H7 (cell line): ENCODE measurements around the gene RPL21. TPM values are rescaled to one million over a fixed set of nuclear protein-coding genes. Genes with fewer than 3 reads are reported as not detected.
"Not testable (repeated sequence)": the region's sequence is repeated elsewhere in the genome, so short reads cannot be mapped to it uniquely, and the experiment has no call there.

Experiments used
- DNase-seq: peaks from one replicate; pipeline ENCODE4 v3.0.0; 2012
- H3K27me3 ChIP-seq: 2 replicates; pipeline ENCODE4 v1.6.0; 2011; ENCODE audit warnings: mild to moderate bottlenecking, low read length; ENCODE audit not compliant: control insufficient read depth, insufficient read depth
- H3K36me3 ChIP-seq: replicated peaks from 2 replicates; pipeline ENCODE4 v1.5.1; 2011; ENCODE audit warnings: low read length; ENCODE audit not compliant: control insufficient read depth, insufficient read depth
- H3K4me3 ChIP-seq: 2 replicates; pipeline ENCODE4 v1.5.1; 2011; ENCODE audit warnings: low read depth, mild to moderate bottlenecking, control low read depth, low read length, moderate library complexity; ENCODE audit not compliant: insufficient read depth
- total RNA-seq: library from RNA; depleted of rRNA; stranded (reverse); fragments of >200 nt; shearing (Covaris generic); gene quantifications from 2 replicates; pipeline ENCODE4 v1.2.3, GENCODE V29; 2014

The RPL21 gene
- total RNA-seq, 1 experiment from 2014 or later = 1,511 TPM

DNA sequence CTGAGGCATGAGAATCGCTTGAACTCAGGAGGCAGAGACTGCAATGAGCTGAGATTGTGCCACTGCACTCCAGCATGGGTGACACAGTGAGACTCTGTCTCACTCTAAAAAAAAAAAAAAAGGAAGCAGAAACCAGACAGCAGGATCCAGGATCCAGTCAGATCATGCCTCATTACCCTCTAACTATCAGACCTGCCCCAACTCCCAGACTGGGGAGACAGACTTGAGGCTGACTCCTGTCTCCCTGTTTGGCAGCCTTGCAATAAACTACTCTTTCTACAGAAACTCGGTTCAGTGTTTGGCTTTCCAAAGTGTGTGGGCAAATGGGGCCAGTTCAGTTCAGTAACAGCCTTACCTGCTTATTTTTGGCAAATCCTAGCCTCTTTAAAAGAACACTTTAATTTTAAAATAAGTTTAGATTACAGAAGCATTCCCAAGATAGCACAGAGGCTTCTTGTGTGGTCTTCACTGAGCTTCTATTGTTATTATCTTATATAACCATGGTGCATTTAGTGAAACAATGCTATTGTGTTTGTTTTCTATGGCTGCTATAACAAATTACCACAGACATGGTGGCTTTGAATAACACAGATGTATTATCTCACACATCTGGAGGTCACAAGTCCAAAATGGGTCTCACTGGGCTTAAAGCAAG lies 37.8 kb downstream of the RPL21 start:
- H3K36me3 ChIP-seq = no peaks in the 10 kb centered on the region
- no peak overlapping the region for H3K4me3 ChIP-seq
- no peaks in the 10 kb centered on the region for H3K27me3 ChIP-seq
- no peak for DNase-seq

DNA sequence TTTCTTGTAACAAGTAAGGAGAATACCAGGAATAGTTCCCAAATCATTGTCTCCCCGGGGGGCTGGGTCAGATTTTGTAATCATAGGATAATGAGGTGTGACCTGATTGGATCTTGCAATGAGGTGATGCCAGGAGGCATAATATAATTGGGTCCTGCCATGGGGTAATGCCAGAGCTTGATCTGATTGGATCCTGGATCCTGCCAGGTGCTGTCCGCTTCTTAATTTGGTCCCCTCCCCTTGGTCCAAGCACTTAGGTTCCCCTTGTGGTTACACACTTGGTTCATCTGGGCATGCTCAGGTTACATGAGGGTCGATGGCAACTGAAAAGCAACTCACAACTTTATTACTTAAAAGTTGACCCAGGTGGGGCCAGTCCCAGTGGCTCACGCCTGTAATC lies 39.4 kb downstream of the RPL21 start:
- Histone ChIP-seq H3K27me3 (no peaks in the 10 kb centered on the region), H3K36me3 (no peaks in the 10 kb centered on the region), H3K4me3 (no peak overlapping the region)
- no peak for DNase-seq

DNA sequence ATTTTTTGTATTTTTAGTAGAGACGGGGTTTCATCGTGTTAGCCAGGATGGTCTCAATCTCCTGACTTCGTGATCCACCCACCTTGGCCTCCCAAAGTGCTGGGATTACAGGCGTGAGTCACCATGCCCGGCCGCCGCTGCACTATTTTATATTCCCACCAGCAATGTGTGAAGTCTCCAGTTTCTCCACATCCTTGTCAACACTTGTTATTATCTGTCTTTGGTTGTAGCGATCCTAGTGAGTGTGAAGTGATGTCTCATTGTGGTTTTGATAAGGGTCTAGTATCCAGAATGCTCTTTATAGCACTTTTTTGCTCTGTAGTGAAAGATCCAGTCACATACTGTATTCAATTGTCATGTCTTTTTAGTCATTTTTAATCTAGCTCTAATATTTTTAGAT lies 40.6 kb downstream of the RPL21 start:
- not testable (repeated sequence) for DNase-seq, H3K36me3 ChIP-seq, H3K27me3 ChIP-seq, H3K4me3 ChIP-seq

DNA sequence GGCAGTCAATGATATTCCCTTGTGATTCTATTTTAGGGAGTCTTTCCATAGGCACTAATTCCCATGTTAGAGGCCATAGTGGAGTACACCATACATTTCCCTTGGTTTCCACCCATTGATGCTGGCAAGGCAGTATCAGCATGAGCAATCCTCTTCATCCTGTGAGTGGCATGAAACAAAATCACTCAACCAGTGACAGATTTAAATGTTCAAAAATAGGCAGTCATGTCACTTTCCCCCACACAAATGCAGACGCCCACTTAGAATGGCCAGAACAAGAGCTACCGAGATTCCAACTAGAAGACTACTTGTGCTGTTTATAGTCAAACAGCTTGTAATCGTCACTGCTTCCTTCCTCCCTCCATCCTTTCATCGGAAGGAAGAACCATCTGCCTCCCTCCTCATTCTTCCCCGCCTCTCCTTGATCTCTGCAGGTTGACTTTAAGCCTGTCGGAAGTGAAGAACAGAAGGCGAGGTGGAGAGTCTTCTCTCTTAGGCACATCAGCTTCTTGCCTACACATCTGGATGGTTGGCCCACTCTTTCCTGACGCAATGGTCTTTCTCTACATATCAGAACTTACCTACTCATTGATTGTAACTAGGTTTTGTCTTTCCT lies 41.8 kb downstream of the RPL21 start:
- no peak for DNase-seq
- no peaks in the 10 kb centered on the region for H3K27me3 ChIP-seq
- no peaks in the 10 kb centered on the region for H3K36me3 ChIP-seq
- H3K4me3 ChIP-seq = no peak overlapping the region

DNA sequence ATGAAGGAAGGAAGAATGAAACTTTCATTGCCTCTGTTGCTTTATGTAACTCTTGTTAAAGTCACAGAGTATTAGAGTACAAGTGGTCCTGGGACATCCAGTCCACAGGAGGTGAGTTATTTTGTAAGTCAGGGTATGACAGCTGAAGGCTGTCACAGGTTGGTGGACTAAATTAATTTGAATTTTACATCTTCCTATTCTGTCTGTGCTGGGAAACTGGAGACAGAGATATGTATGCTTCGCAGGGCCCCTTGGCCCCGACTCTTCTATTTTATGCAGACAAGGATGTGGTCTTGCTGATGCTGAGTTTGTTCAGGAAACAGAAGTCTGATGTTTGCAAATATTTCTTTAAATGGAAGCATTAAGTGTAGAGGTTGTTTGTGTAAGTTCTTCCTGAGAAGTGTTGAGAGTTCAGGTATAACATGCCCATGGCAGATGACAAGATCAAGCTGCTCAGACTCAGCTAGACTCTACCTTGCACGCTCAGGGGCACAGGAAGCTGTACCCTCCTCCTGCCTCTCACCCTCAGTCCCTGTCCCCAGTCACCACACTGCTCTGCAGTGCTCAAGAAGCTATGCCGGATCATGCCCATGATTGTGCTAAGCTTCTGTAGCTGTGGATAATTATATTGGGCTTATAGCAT lies 42.6 kb downstream of the RPL21 start:
- no peak for DNase-seq
- H3K27me3 ChIP-seq = no peaks in the 10 kb centered on the region
- H3K4me3 ChIP-seq = no peak overlapping the region
- H3K36me3 ChIP-seq = no peaks in the 10 kb centered on the region

DNA sequence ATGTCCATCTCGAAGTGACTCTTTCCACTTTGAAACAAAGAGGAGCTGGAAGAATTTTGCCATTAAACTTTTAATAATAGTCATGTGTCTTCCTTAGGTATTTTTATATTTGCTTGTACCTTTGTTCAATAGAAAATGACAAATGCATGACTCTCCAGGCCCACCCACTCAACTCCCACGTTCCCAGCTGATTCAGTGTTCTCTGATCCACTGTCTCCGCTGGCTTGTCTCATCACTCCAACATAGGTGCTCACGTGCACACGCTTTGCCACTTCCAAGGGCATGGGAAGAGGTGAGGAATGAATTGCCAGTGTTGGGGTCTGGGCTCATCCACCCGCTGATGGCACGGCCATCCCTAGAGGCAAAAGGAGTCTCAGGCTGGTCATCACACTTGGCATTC lies 43.7 kb downstream of the RPL21 start:
- Histone ChIP-seq H3K4me3 (no peak overlapping the region), H3K36me3 (no peaks in the 10 kb centered on the region), H3K27me3 (no peaks in the 10 kb centered on the region)
- no peak for DNase-seq

DNA sequence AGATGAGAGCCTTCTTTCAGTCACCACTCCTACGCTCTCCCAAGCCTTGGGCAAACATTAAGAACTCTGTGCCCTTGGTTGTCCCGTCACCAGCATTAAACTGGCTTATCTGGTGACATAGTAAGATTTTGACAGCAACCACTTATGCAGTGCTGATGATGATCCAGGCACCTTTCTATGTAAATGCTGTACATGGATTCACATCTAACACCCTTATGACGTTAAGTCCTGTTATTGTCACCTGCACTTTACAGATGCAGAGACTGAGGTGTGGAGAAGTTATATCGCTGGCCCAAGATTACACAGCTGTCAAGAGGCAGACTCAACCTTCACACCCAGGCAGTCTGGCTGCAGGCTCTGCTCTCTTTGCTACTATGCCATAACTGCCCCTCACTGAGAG lies 44.3 kb downstream of the RPL21 start:
- H3K27me3 ChIP-seq = no peaks in the 10 kb centered on the region
- H3K4me3 ChIP-seq = no peak overlapping the region
- DNase-seq = no peak
- H3K36me3 ChIP-seq = no peaks in the 10 kb centered on the region

DNA sequence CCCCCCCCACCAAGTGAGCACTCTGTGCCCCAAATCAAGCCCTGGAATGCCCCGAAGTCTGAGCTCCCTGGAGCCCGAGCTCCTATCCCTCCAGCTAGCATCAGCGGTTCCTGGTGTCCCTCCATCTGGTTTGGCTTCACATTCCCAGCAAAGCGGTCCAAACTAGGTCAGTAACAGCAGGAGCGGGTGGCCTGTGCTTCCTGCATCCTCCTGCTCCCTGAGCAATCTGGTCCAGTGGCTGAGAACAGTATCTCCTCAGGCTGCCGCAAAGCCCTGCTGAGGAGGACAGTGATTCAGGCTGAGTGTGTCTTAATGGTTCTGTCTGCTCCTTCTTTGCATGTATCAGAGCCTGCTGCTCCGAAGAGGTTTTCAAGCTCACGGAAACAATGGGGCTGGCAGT lies 45.1 kb downstream of the RPL21 start:
- DNase-seq = no peak
- H3K27me3 ChIP-seq = no peaks in the 10 kb centered on the region
- no peak overlapping the region for H3K4me3 ChIP-seq
- no peaks in the 10 kb centered on the region for H3K36me3 ChIP-seq

DNA sequence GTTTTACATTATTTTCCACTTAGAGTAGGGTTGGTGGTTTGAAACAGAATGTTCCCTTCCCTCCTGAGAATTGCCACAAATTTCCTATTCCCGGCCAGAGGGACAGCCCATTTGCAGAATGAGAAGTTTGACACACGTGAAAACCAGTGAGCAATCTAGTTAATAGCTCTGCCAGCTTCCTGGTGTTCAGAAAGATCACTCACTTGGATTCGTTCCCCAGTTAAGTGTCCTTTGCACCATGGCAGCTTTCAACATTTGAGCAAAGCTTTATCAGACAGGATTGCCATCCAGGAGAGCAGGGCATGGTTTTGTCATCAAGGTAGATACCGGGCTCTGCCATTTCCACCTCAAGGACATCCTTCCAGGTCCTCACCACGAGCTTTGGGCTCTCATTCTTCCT lies 47.5 kb downstream of the RPL21 start:
- Histone ChIP-seq H3K27me3 (no peaks in the 10 kb centered on the region), H3K4me3 (no peak overlapping the region), H3K36me3 (no peaks in the 10 kb centered on the region)
- DNase-seq = no peak

DNA sequence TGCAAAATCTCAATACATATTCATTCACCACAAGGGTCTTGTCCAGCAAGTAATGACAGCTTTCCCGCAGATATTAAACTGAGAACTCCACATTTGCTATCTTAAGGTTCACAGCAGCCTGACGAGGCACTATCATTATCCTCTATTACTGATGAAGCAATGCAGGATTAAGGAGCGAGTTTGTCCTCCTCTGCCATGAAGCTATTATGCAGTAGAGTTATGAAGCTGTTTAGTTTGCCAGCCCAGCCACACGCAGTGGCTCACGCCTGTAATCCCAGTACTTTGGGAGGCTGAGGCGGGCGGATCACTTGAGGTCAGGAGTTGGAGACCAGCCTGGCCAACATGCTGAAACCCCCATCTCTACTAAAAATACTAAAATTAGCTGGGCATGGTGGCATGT lies 49.0 kb downstream of the RPL21 start:
- not testable (repeated sequence) for DNase-seq, H3K4me3 ChIP-seq, H3K27me3 ChIP-seq, H3K36me3 ChIP-seq

DNA sequence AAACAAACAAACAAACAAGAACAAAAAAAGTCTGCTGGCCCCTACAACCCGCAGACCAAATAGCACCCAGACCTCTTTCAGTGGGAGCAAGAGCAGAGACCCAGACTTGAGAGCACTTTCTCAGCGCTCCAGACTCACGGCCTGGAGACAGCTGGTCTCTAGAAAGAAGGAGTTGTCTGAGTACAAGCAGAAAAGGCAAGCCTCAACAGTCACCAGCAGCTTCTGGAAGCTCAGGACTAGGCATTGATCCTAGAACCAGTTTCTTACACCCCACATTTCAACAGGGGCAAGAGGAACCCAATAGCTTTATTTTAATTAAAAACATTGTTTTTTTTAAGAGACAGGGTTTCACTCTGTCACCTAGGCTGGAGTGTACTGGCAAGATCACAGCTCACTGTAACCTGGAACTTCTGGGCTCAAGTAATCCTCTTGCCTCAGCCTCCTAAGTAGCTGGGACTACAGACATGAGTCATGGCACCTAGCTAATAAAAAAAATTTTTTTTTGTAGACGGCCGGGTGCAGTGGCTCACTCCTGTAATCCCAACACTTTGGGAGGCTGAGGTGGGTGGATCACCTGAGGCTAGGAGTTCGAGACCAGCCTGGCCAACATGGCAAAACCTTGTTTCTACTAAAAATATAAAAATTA lies 49.7 kb downstream of the RPL21 start:
- Histone ChIP-seq H3K36me3 (no peaks in the 10 kb centered on the region), H3K4me3 (no peak overlapping the region), H3K27me3 (no peaks in the 10 kb centered on the region)
- no peak for DNase-seq

DNA sequence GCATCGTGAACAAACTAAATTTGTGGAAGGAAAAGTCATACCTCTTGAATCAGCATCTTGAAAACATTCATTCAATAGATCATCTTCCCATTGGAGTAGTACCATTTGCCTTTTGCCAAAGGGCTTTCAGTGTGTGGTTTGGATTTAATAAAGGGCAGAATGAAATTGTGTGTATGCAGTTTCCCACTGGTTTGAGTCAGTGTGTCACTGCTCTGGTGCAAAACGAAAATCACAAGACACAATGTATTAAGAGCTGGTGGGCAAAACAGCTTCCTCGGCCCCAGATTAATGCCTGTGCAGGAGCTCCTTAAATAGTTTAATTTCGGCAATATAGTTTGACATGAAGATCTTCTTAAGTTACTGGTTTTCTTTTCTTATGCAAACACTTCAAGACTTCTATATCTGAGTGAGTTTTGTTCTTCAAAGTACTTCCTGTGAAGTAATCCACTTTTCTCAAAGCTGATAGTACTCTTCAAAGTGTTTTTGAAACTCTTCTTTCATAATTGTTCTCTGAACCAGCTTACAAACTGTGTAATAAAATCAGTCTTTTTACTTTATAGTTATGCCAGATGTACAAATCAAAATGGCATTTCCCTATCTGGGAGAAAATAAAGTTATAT lies 51.4 kb downstream of the RPL21 start:
- DNase-seq = no peak
- Histone ChIP-seq H3K27me3 (no peaks in the 10 kb centered on the region), H3K36me3 (no peaks in the 10 kb centered on the region), H3K4me3 (no peak overlapping the region)

DNA sequence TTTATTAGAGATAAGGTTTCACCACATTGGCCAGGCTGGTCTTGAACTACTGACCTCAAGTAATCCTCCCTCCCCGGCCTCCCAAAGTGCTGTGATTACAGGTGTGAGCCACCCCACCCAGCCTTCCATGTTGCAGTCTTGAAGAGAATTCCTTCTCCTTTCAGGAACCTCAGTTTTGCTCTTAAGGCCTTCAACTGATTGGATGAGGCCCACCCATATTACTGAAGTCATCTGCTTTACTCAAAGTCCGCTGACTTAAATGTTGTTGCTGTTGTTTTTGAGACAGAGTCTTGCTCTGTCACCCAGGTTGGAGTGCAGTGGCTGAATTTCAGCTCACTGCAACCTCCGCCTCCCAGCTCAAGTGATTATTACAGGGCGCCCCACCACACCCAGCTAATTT lies 52.7 kb downstream of the RPL21 start:
- Histone ChIP-seq H3K36me3 (no peaks in the 10 kb centered on the region), H3K27me3 (no peaks in the 10 kb centered on the region), H3K4me3 (no peak overlapping the region)
- DNase-seq = no peak

DNA sequence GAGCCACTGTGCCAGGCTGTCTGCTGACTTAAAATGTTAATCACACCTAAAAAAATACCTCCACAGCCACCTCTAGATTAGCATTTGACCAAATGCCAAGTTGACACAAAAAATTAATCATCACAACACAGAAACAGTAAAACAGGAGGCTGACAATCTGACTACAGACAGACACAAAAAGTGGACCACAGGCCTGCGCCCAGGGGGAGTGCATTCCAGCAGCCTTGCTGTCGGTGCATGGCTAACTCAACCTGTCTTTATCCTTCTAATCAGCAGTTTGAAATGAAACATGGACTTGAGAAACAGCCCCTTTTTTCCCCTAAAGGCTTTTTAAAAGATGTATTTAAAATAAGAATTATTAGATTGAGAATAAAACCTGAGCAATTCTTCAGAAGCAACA lies 53.3 kb downstream of the RPL21 start:
- no peak for DNase-seq
- H3K36me3 ChIP-seq = no peaks in the 10 kb centered on the region

More for the DNA sequence above, 53.3 kb downstream of the RPL21 start:
- H3K27me3 ChIP-seq = no peaks in the 10 kb centered on the region
- H3K4me3 ChIP-seq = no peak overlapping the region
